Neural cell (in vitro differentiated cells): Measurements from ENCODE around the gene TNFRSF6B. TPM values are rescaled to one million over a fixed set of nuclear protein-coding genes. Genes with fewer than 3 reads are reported as not detected.

Experiments used
- H2AFZ ChIP-seq: fragments of 200-600, 300-800 bp; sonication (generic), shearing (Covaris generic); 2 replicates; pipeline ENCODE4 v1.6.0; 2014; ENCODE audit warnings: low read depth, mild to moderate bottlenecking, antibody characterized with exemption, low read length, moderate library complexity
- H3F3A ChIP-seq: fragments of 200-600 bp; shearing (Covaris generic); 2 replicates; pipeline ENCODE4 v1.6.1; 2016; ENCODE audit warnings: mild to moderate bottlenecking, moderate library complexity, mixed read lengths, antibody characterized with exemption, low read length; ENCODE audit not compliant: insufficient read depth, poor library complexity, severe bottlenecking
- H3K27ac ChIP-seq: fragments of 200-600, 300-800 bp; sonication (generic), shearing (Covaris generic); 2 replicates; pipeline ENCODE4 v1.5.1; 2014; ENCODE audit warnings: mild to moderate bottlenecking, low read length, moderate library complexity
- H3K27me3 ChIP-seq: fragments of 300-800, 200-600 bp; sonication (generic), shearing (Covaris generic); 2 replicates; pipeline ENCODE4 v1.6.0; 2014; ENCODE audit warnings: mild to moderate bottlenecking, low read depth, low read length, moderate library complexity; ENCODE audit not compliant: insufficient read depth
- H3K36me3 ChIP-seq: fragments of 300-800, 200-600 bp; sonication (generic), shearing (Covaris generic); 2 replicates; pipeline ENCODE4 v1.5.1; 2014; ENCODE audit warnings: mild to moderate bottlenecking, antibody characterized with exemption, low read length, moderate library complexity; ENCODE audit not compliant: insufficient read depth
- H3K4me2 ChIP-seq: fragments of 300-800, 200-600 bp; sonication (generic), shearing (Covaris generic); 2 replicates; pipeline ENCODE4 v1.6.0; 2014; ENCODE audit warnings: mild to moderate bottlenecking, low read length
- H3K4me3 ChIP-seq: fragments of 300-800, 200-600 bp; sonication (generic), shearing (Covaris generic); 2 replicates; pipeline ENCODE4 v1.5.1; 2014; ENCODE audit warnings: mild to moderate bottlenecking, low read length, moderate library complexity
- H3K79me2 ChIP-seq: fragments of 200-600 bp; shearing (Covaris generic); replicated peaks from 2 replicates; pipeline ENCODE4 v1.6.0; 2014; ENCODE audit warnings: mild to moderate bottlenecking, low read length, moderate library complexity; ENCODE audit not compliant: insufficient read depth
- H3K9ac ChIP-seq: fragments of 300-800, 200-600 bp; sonication (generic), shearing (Covaris generic); 2 replicates; pipeline ENCODE4 v1.6.1; 2016; ENCODE audit warnings: mild to moderate bottlenecking, low read length, mixed read lengths
- H3K9me2 ChIP-seq: fragments of 200-600 bp; shearing (Covaris generic); 2 replicates; pipeline ENCODE4 v1.6.1; 2016; ENCODE audit warnings: mild to moderate bottlenecking, low read length, mixed read lengths; ENCODE audit not compliant: insufficient read depth
- H3K9me3 ChIP-seq: fragments of 200-600, 300-800 bp; sonication (generic), shearing (Covaris generic); 2 replicates; pipeline ENCODE4 v1.6.1; 2016; ENCODE audit warnings: mild to moderate bottlenecking, mixed run types, low read length, moderate library complexity, mixed read lengths
- H4K20me1 ChIP-seq: fragments of 200-600 bp; shearing (Covaris generic); 2 replicates; pipeline ENCODE4 v1.6.1; 2016; ENCODE audit warnings: mild to moderate bottlenecking, mixed run types; ENCODE audit not compliant: insufficient read depth
- EP300 ChIP-seq: fragments of 450-650 bp; conservative IDR thresholded peaks from 2 replicates; pipeline ENCODE4 v1.6.1; 2014; ENCODE audit warnings: antibody characterized with exemption, mild to moderate bottlenecking, moderate library complexity; ENCODE audit not compliant: poor library complexity, severe bottlenecking
- EZH2 ChIP-seq: fragments of 200-600, 300-800 bp; shearing (Covaris generic), sonication (generic); IDR thresholded peaks from 2 replicates; pipeline ENCODE4 v1.6.1; 2014; ENCODE audit warnings: antibody characterized with exemption, low read length, borderline replicate concordance, mild to moderate bottlenecking; ENCODE audit not compliant: insufficient read depth, poor library complexity, severe bottlenecking
- MXI1 ChIP-seq: fragments of 450-650 bp; conservative IDR thresholded peaks from 2 replicates; pipeline ENCODE4 v1.6.1; 2014; ENCODE audit warnings: antibody characterized with exemption, mild to moderate bottlenecking; ENCODE audit not compliant: poor library complexity, severe bottlenecking
- POLR2AphosphoS5 ChIP-seq: IDR thresholded peaks from 2 replicates; pipeline ENCODE4 v1.6.1; 2012
- RAD21 ChIP-seq: fragments of 450-650 bp; conservative IDR thresholded peaks from 2 replicates; pipeline ENCODE4 v1.6.1; 2014; ENCODE audit warnings: antibody characterized with exemption, mild to moderate bottlenecking, moderate library complexity
- SMC3 ChIP-seq: fragments of 450-650 bp; conservative IDR thresholded peaks from 2 replicates; pipeline ENCODE4 v1.6.1; 2014; ENCODE audit warnings: antibody characterized with exemption, mild to moderate bottlenecking, moderate library complexity; ENCODE audit not compliant: poor library complexity
- TAF1 ChIP-seq: IDR thresholded peaks from 2 replicates; pipeline ENCODE4 v1.6.1; 2012; ENCODE audit warnings: low read depth
- polyA plus RNA-seq: library from polyadenylated mRNA; depleted of rRNA; stranded (reverse); fragments of >200 nt; gene quantifications from 2 replicates; pipeline ENCODE4 v1.2.3, GENCODE V29; 2014
- TF ChIP-seq, protein P1 (sequence below): fragments of 450-650 bp; IDR thresholded peaks from 2 replicates; pipeline ENCODE4 v1.5.1; 2014; ENCODE audit warnings: antibody characterized with exemption, mild to moderate bottlenecking, moderate library complexity; ENCODE audit not compliant: poor library complexity, severe bottlenecking
- TF ChIP-seq, protein P2 (sequence below): IDR thresholded peaks from 2 replicates; pipeline ENCODE4 v1.6.1; 2012; ENCODE audit warnings: borderline replicate concordance

Gene TNFRSF6B
- polyA plus RNA-seq, 1 donor from 2014 or later = 9.4 TPM

DNA sequence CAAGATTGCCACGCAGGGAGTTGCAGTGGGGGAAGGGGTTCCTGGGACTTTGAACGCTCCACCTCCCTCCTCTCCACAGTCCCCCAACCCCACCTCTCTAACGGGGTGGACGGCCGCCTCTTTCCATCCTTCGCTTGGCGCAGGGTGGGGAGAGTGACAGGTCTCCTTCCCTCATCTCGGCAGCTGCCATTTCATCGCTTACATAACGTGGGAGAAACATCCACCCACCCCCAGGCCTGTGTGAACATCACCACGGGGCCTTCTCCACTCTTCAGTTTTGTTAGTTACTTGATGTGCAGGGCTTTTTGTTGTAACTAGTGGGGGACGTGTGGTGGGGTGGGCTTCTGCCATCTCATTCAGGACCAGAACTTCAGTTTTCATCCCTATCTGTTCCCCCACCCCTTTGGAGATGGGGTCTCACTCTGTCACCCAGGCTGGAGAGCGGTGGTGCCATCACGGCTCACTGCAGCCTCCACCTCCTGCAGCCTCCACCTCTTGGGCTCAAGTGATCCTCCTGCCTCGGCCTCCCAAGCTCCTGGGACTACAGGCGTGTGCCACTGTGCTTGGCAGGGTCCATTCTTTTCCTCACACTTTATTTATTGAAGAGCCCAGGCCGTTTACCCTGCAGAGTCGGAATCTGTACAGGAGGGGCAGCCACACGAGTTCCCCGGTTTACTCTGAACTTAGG lies 20.6 kb upstream of the TNFRSF6B start:
- Histone ChIP-seq H3F3A (no peaks in the 10 kb centered on the region), H3K4me3 (no peak overlapping the region), H3K27ac (no peak overlapping the region), H3K36me3 (no peaks in the 10 kb centered on the region), H3K4me2 (no peak overlapping the region), H3K79me2 (no peaks in the 10 kb centered on the region), H4K20me1 (no peaks in the 10 kb centered on the region), H3K27me3 (no peaks in the 10 kb centered on the region), H2AFZ (no peak overlapping the region), H3K9me3 (no peaks in the 10 kb centered on the region), H3K9me2 (no peaks in the 10 kb centered on the region), H3K9ac (no peak overlapping the region)
- TF ChIP-seq MXI1 (no peak), POLR2AphosphoS5 (no peak), EZH2 (no peak), TAF1 (no peak), RAD21 (no peak), SMC3 (no peak), EP300 (no peak)
- TF ChIP-seq, protein P1, sequence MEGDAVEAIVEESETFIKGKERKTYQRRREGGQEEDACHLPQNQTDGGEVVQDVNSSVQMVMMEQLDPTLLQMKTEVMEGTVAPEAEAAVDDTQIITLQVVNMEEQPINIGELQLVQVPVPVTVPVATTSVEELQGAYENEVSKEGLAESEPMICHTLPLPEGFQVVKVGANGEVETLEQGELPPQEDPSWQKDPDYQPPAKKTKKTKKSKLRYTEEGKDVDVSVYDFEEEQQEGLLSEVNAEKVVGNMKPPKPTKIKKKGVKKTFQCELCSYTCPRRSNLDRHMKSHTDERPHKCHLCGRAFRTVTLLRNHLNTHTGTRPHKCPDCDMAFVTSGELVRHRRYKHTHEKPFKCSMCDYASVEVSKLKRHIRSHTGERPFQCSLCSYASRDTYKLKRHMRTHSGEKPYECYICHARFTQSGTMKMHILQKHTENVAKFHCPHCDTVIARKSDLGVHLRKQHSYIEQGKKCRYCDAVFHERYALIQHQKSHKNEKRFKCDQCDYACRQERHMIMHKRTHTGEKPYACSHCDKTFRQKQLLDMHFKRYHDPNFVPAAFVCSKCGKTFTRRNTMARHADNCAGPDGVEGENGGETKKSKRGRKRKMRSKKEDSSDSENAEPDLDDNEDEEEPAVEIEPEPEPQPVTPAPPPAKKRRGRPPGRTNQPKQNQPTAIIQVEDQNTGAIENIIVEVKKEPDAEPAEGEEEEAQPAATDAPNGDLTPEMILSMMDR = no peak
- TF ChIP-seq, protein P2, sequence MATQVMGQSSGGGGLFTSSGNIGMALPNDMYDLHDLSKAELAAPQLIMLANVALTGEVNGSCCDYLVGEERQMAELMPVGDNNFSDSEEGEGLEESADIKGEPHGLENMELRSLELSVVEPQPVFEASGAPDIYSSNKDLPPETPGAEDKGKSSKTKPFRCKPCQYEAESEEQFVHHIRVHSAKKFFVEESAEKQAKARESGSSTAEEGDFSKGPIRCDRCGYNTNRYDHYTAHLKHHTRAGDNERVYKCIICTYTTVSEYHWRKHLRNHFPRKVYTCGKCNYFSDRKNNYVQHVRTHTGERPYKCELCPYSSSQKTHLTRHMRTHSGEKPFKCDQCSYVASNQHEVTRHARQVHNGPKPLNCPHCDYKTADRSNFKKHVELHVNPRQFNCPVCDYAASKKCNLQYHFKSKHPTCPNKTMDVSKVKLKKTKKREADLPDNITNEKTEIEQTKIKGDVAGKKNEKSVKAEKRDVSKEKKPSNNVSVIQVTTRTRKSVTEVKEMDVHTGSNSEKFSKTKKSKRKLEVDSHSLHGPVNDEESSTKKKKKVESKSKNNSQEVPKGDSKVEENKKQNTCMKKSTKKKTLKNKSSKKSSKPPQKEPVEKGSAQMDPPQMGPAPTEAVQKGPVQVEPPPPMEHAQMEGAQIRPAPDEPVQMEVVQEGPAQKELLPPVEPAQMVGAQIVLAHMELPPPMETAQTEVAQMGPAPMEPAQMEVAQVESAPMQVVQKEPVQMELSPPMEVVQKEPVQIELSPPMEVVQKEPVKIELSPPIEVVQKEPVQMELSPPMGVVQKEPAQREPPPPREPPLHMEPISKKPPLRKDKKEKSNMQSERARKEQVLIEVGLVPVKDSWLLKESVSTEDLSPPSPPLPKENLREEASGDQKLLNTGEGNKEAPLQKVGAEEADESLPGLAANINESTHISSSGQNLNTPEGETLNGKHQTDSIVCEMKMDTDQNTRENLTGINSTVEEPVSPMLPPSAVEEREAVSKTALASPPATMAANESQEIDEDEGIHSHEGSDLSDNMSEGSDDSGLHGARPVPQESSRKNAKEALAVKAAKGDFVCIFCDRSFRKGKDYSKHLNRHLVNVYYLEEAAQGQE = no peak

DNA sequence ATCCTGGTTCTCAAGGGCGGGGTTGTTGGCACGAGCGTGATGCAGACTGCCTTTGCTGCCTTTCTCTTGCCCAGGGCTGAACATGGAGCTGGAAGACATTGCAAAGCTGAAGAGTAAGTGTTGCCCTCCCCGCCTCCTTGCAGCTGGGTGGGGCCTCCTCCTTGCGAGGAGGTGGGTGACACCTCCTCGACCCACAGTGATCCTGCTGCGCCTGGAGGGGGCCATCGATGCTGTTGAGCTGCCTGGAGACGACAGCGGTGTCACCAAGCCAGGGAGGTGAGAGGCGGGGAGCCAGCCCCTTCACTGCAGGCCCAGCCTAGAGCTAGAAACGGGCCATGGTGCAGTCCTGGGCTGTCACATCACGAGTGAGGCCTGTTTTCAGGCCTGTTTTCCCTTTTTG lies 18.4 kb upstream of the TNFRSF6B start:
- TF ChIP-seq, protein P1 = no peak
- no peak for TF ChIP-seq MXI1
- no peak for TF ChIP-seq EP300
- no peak for TF ChIP-seq SMC3
- TF ChIP-seq POLR2AphosphoS5 = no peak
- no peak for TF ChIP-seq EZH2
- no peak for TF ChIP-seq RAD21
- no peak for TF ChIP-seq TAF1
- TF ChIP-seq, protein P2 = no peak
- Histone ChIP-seq H3K4me3 (no peak overlapping the region), H3K9me2 (no peaks in the 10 kb centered on the region), H3K27ac (no peak overlapping the region), H2AFZ (no peak overlapping the region), H4K20me1 (no peaks in the 10 kb centered on the region), H3K4me2 (no peak overlapping the region), H3K9ac (no peak overlapping the region), H3K9me3 (no peaks in the 10 kb centered on the region), H3F3A (no peaks in the 10 kb centered on the region), H3K27me3 (no peaks in the 10 kb centered on the region), H3K36me3 (no peaks in the 10 kb centered on the region), H3K79me2 (no peaks in the 10 kb centered on the region)
